HG03558 (cell line): Measurements from ENCODE around the gene RAB40C.
A peak's percentile ranks its signal among the peaks of the same experiment; 100 is the strongest.
"Not testable (repeated sequence)": the region's sequence is repeated elsewhere in the genome, so short reads cannot be mapped to it uniquely, and the experiment has no call there.

Experiments used
- ATAC-seq: cut with Tn5 transposase; IDR thresholded peaks from one replicate; pipeline ENCODE4 v1.9.1; 2021; ENCODE audit warnings: moderate number of reproducible peaks; ENCODE audit not compliant: unreplicated experiment; ENCODE audit errors: extremely low read depth

RAB40C gene

GRCh38 chr16:586645-587590 lies 2.9 kb upstream of the RAB40C start:
- no peak for ATAC-seq

DNA sequence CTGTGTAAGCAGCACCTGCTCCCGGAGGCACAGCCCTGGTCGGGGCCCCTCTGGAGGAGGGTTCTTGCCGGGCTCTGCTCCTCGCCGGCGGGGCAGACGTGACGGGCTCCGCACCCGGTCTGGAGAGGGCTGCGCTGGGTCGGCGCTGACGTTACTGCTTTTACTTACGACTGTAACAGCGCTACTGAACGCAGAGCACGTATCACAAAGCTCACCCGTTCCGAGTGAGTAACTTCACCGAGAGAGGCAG lies 1.3 kb upstream of the RAB40C start:
- no peak for ATAC-seq

DNA sequence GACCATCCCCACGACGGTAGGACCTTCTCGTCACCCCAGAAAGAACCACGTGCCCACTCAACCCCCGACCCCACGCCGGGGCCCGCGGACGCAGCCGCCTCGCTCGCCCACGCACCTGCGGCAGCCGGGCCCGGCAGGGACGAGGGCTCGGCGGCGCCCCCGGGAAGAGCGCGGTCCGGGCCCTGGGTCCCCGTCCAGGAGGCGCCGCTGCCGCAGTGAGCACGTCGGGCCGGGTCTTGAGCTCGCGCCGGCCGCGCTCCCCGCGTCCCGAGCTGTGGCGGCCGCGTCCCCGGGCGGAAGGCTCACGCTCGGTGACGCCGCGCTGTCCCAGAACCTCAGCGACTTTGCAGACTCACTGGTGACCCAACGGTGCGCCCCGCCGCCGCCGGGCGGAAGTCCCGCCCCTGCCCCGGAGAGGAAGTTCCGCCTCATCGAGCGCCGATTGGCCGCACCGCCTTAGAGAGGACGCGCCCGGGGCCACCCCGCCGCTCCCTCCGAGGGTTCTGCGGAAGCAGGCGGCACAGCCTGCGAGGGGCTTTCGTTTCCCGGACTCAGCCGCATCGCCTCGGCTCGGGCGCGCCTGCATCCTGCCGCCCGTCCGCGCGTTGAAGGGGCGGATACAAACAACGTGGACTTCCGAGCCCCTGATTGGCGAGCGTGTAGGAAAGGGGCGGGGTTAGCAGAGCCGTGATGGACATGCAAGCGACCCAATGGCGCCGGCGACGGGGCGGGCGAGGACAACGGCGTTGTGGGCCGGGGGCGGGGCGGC lies 793 bp upstream of the RAB40C start:
- ATAC-seq: peak; percentile 34

DNA sequence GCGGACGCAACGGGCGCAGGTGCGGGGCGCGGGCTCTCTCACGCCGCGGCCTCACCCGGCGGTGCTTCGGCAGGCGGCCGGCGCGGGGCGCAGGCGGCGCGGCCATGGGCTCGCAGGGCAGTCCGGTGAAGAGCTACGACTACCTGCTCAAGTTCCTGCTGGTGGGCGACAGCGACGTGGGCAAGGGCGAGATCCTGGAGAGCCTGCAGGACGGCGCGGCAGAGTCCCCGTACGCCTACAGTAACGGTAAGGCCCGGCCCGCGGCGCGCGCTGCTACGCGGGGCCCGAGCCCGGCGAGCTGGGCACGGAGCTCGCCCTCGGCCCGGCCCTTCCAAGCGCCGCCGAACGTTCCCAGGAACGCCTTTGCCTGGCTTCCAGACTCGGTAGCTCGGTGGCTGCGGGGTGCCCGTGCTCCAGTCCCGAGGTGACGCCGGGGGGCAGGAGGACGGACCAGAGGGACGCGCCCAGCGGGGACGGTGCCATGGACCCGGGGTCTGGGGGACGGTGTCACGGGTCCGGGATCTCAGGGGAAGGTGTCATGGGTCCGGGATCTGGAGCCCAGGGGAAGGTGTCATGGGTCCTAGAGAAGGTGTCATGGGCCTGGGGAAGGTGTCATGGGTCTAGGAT lies 435 bp downstream of the RAB40C start:
- no peak for ATAC-seq

DNA sequence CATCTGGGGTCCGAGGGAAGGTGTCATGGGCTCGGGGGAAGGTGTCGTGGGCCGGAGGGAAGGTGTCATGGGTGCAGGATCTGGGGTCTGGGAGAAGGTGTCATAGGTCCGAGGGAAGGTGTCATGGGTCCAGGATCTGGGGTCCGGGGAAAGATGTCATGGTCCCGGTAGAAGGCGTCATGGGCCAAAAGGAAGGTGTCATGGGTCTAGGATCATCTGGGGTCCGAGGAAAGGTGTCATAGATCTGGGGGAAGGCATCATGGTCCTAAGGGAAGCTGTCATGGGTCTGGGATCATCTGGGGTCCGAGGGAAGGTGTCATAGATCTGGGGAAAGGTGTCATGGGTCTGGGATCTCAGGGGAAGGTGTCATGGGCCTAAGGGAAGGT lies 942 bp downstream of the RAB40C start:
- no peak for ATAC-seq

DNA sequence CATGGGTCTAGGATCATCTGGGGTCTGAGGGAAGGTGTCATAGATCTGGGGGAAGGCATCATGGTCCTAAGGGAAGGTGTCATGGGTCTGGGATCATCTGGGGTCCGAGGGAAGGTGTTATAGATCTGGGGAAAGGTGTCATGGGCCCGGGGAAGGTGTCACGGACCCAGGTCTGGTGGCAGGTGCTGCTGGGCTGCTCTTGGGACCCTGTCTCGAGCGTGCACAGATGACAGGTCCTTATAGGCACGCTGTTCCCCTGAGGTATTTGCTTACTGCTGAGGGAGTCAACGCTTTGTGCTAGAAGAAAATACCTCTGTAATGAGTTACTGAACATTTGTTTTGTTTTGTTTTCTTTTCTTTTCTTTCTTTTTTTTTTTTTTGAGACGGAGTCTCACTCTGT lies 1.4 kb downstream of the RAB40C start:
- no peak for ATAC-seq

DNA sequence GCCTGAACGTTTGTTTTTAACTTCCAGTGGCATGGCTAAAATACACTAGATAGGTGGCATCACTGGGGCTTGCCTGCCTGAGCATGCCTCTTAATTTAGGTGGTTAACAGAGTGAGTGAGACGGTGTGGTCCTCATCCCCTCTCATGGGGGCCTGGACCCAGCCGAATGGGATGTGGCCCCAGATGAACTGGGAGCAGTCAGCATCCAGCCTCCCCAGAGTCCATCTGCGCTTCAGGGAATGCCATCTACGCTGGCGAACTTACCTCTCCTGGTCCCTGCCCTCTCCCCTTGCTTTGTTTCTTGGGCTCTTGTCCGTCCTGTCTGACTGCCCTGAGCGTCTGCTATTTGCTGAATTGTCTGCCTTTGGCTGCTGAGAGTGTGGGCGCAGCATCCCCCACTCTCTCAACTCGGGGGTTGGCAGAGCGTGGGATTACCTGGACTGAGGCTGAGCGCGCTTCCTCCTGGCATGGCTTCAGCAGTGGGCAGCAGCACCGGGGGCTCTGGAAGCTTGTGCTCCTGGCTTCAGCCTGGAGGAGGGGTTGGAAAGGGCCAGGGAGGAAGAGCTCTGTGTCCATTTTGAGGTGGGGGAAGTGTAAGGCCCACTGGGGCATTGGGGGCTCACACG lies 2.1 kb downstream of the RAB40C start:
- no peak for ATAC-seq

DNA sequence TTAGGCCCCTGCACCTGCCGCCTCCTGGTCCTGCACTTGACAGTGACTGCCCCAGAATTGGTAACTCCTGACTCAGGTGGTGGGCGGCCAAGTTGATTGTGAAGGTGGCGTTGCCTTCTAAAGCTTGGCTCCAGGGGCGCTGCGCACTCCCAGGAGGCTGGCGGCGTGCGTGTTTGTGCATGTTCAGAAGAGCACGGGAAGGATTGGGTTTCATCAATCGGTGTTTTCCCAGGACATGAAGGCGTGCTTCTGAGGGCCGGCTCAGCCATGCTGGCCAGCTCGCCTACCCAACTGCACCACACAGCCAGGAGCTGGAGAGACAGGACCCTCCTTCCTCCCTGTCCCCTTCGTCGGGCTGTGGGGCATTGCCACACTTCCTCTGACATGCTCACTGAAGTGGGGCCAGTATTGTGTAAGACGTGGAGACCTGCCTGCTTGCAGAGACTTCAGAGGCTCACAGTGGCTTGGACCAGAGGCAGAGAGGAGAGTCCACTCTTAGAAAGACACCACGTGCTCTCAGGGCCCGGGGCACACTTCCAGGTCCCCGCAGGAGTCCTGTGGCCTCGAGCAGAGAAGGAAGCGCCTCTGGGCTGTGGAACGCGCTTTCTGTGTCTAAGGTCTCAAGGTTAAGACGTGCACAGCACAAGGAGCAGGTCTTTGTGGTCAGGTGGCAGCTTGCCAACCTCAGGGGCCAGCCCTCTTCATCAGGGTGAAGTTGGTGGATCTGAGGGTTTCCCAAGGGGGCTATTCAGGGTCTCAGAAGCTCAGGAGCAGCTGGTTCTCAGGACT lies 2.8 kb downstream of the RAB40C start:
- no peak for ATAC-seq

DNA sequence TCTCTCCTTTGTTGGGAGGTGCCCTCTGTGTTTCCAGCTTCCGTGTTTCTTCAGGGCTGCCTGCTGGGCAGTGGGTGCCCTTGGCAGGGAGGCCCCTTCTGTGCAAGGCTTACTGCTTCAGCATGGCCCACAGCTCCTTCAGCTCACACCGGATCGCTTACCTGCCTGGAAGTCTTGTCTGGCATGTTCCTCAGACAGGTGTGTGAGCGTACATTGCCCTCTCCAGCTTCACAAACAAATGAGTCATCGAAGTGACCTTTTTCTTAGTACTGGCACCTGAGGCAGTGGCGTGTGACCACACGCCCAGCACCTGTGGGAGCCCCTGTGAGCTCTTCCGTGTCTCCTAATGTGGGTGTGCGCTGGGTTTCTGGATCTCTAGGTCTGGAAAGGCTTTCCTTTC lies 3.5 kb downstream of the RAB40C start:
- no peak for ATAC-seq

- ATAC-seq: no peak
Observed at GRCh38 chr16:593807-594206, 3.9 kb downstream of the RAB40C start.

DNA sequence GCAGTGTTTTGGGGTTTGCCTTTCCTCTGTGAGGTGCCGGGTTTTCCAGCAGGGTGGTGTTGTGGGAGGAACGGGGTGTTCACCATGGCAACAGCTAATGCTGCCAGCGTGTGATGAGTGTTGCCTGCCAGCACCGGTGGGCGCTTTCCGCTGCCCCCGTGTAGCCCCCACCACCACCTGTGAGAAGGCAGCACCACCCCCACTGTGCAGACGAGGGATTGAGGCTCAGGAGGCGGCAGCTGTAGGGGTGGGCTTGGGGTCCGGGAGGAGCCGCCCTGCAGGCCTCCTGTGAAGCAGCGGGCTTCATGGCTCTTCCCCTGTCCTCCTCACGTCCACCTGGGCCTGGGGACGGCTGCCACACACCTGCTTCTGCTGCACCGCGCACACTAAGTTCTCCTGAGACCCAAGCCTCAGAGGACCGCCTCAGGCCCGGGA lies 5.2 kb downstream of the RAB40C start:
- no peak for ATAC-seq

DNA sequence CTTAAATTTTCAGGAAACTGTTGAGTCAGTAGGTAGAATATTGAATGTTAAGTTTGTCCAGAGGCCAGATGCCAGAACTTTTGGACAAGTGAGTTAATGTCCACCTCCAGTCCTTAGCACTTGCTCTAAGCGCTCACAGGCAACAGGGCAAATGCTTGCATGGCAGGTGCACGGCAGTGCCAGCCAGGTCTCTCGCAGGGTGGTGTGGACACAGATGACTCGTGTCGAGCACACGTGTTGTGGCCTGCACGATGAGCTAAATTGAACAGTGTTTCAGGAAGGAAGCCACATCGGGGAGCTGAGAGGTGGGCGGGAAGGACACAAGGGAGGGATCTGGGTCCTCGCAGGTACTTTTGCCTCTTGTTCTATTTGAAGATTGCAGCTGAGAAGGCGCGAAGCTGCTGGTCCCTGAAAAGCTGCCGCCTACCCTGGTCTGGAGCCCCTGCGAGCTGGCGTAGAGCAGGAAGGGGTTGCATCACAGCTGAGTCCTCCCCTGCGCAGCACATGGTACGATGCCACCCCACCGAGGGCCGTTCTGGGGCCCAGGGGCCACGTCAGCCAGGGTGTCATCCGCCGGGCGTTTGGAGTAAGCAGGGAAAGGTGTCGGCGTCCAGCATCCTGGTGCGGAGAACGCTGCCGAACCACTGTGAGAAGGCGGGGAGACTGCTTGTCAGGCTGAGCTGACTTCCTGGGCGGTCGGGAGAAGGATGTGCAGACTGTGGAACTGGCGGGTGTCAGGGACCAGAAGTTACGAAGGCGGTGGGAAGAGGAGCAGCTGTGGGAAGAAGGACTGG lies 6.3 kb downstream of the RAB40C start:
- ATAC-seq: no peak

DNA sequence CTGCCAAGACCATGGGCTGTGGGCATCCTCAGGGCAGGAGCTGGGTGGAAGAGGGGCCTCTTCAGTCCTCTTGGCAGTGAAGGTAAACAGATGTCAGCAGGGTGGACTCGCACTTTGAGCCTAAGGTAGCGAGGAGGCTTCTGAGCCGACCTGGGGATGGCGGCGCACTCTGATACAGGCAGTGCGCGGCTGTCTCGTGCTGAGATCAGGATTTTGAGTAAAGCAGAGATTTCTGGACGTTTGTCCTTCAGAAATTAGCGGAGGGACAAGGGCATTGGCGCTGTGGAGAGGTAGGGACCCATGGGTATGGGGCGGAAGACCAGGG lies 6.8 kb downstream of the RAB40C start:
- ATAC-seq: no peak

- ATAC-seq: not testable (repeated sequence)
Observed at GRCh38 chr16:597655-598054, 7.8 kb downstream of the RAB40C start.

DNA sequence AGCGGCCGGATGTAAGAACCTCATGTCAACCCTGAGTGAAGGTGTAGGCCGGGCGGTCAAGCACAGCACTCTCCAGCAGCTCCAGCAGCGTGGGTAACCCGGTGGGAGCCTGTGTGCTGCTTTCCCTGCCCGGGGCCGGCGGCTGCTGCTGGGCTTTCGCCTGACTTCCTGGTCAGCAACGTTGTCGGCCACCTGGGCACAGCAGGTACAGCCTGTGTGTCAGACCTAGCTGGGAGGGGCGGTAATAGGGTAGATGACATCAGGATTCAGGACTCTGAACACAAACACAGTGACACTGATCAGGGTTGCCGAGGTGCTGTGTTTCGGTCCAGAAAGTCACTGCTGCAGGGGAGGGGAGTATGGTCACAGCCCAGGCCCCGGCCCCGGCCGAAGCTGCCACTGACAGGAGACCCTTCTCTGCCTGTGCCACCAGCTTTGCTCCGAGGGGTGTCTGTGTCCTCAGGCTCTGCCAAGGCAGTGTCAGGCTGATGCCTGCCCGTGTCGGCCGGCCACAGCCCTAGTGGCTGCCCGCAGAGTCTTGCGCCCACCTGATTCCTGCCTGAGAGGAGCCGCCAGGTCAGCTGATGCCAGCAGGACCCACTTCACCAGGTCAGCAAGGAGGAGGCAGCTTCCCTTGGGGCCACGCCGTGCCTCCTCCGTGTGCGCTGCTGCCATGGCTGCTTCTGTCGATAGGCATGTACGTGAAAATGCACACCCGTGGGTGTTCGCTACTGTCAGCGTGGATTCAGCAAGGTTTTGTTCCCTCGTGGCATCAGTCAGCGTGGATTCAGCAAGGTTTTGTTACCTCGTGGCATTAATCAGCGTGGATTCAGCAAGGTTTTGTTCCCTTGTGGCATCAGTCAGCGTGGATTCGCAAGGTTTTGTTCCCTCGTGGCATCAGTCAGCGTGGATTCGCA lies 9.2 kb downstream of the RAB40C start:
- no peak for ATAC-seq

- no peak for ATAC-seq
Observed at GRCh38 chr16:600781-601180, 10.9 kb downstream of the RAB40C start.

- no peak for ATAC-seq
Observed at GRCh38 chr16:603933-604332, 14.1 kb downstream of the RAB40C start.

- no peak for ATAC-seq
Observed at GRCh38 chr16:606656-607307, 16.9 kb downstream of the RAB40C start.
